ENCODE measurements around the gene DEUP1. TPM values are rescaled to one million over a fixed set of nuclear protein-coding genes. Genes with fewer than 3 reads are reported as not detected.

DEUP1 gene
- total and polyA plus RNA-seq, 4 donors: 0.09 to 0.19 TPM; not detected in 2

DNA sequence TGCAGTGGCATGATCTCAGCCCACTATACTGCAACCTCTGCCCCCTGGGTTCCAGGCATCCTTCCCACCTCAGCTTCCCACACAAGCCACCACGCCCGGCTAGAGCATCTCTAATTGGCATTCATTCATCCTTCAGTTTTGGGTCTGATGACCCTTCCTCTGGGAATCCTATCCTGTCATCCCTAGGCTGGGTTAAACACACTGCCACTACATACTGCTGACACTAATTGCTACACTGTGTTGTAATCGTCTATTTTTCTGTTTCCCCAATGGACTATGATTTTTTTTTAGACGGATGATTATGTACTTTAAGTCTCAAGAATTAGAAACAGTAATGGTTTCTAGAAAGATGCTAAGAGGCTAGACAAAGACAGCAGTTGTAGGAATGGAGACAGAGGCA lies 62.8 kb downstream of the DEUP1 start:
- no peak overlapping the region for H3K9ac ChIP-seq (ENCODE audit: low read depth in 1 of 2, low read length in 2 of 2)
- WGBS: 52% methylated on average over 4 of the region's 4 CpGs

GRCh38 chr11:93394488-93394887 lies 63.9 kb downstream of the DEUP1 start:
- Histone ChIP-seq H3K9me3 (ENCODE audit: control insufficient read depth in 4 of 4, low read length in 3 of 4) (no peaks in the 10 kb centered on the region), H3K27me3 (ENCODE audit: control insufficient read depth in 4 of 4, insufficient read depth in 4 of 4, low read length in 3 of 4) (no peaks in the 10 kb centered on the region)

More for the DNA sequence above, 62.8 kb downstream of the DEUP1 start:
- no peak for DNase-seq (ENCODE audit: low spot score)
- Histone ChIP-seq H3K9me3 (ENCODE audit: control insufficient read depth in 4 of 4, low read length in 3 of 4) (no peaks in the 10 kb centered on the region), H3K27ac (ENCODE audit: low read depth in 1 of 2, low read length in 2 of 2) (no peak overlapping the region), H3K4me3 (ENCODE audit: low read depth in 1 of 3, low read length in 3 of 3) (no peak overlapping the region), H3K27me3 (ENCODE audit: control insufficient read depth in 4 of 4, insufficient read depth in 4 of 4, low read length in 3 of 4) (no peaks in the 10 kb centered on the region), H3K4me1 (ENCODE audit: control insufficient read depth in 4 of 4, insufficient read depth in 4 of 4, low read length in 3 of 4) (no peaks in the 10 kb centered on the region), H3K36me3 (ENCODE audit: control insufficient read depth in 4 of 4, insufficient read depth in 3 of 4, low read depth in 1 of 4, low read length in 3 of 4) (no peaks in the 10 kb centered on the region)
- TF ChIP-seq SP1 (IDR thresholded peaks at IDR 0.05): no peak
- TF ChIP-seq NR2F2 (IDR thresholded peaks at IDR 0.05): no peak
- TF ChIP-seq RXRA (IDR thresholded peaks at IDR 0.05): no peak
- no peak for TF ChIP-seq ZBTB33 (IDR thresholded peaks at IDR 0.05)
- TF ChIP-seq GABPA (IDR thresholded peaks at IDR 0.05 in 1 of 2, conservative IDR thresholded peaks at IDR 0.05 in 1 of 2): no peak
- TF ChIP-seq EGR1 (IDR thresholded peaks at IDR 0.05; ENCODE audit: low read depth in 2 of 2): no peak
- TF ChIP-seq, protein P1, sequence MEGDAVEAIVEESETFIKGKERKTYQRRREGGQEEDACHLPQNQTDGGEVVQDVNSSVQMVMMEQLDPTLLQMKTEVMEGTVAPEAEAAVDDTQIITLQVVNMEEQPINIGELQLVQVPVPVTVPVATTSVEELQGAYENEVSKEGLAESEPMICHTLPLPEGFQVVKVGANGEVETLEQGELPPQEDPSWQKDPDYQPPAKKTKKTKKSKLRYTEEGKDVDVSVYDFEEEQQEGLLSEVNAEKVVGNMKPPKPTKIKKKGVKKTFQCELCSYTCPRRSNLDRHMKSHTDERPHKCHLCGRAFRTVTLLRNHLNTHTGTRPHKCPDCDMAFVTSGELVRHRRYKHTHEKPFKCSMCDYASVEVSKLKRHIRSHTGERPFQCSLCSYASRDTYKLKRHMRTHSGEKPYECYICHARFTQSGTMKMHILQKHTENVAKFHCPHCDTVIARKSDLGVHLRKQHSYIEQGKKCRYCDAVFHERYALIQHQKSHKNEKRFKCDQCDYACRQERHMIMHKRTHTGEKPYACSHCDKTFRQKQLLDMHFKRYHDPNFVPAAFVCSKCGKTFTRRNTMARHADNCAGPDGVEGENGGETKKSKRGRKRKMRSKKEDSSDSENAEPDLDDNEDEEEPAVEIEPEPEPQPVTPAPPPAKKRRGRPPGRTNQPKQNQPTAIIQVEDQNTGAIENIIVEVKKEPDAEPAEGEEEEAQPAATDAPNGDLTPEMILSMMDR (IDR thresholded peaks at IDR 0.05; ENCODE audit: low read depth, low read length, missing input control): no peak
- no peak for TF ChIP-seq FOXA2 (IDR thresholded peaks at IDR 0.05)
- TF ChIP-seq HNF4G (IDR thresholded peaks at IDR 0.05): no peak
- no peak for TF ChIP-seq RAD21 (IDR thresholded peaks at IDR 0.05)

More at GRCh38 chr11:93394488-93394887, 63.9 kb downstream of the DEUP1 start:
- H3K27ac ChIP-seq (ENCODE audit: low read depth in 1 of 2, low read length in 2 of 2): no peak overlapping the region
- no peak overlapping the region for H3K4me3 ChIP-seq (ENCODE audit: low read depth in 1 of 3, low read length in 3 of 3)
- DNase-seq (ENCODE audit: low spot score): no peak
- no peak overlapping the region for H3K9ac ChIP-seq (ENCODE audit: low read depth in 1 of 2, low read length in 2 of 2)
- no peaks in the 10 kb centered on the region for H3K36me3 ChIP-seq (ENCODE audit: control insufficient read depth in 4 of 4, insufficient read depth in 3 of 4, low read depth in 1 of 4, low read length in 3 of 4)
- no peak for TF ChIP-seq GABPA (IDR thresholded peaks at IDR 0.05 in 1 of 2, conservative IDR thresholded peaks at IDR 0.05 in 1 of 2)
- TF ChIP-seq HNF4A (conservative IDR thresholded peaks at IDR 0.05): no peak
- no peak for TF ChIP-seq YY1 (IDR thresholded peaks at IDR 0.05)
- TF ChIP-seq ZBTB33 (IDR thresholded peaks at IDR 0.05): no peak
- TF ChIP-seq, protein P2, sequence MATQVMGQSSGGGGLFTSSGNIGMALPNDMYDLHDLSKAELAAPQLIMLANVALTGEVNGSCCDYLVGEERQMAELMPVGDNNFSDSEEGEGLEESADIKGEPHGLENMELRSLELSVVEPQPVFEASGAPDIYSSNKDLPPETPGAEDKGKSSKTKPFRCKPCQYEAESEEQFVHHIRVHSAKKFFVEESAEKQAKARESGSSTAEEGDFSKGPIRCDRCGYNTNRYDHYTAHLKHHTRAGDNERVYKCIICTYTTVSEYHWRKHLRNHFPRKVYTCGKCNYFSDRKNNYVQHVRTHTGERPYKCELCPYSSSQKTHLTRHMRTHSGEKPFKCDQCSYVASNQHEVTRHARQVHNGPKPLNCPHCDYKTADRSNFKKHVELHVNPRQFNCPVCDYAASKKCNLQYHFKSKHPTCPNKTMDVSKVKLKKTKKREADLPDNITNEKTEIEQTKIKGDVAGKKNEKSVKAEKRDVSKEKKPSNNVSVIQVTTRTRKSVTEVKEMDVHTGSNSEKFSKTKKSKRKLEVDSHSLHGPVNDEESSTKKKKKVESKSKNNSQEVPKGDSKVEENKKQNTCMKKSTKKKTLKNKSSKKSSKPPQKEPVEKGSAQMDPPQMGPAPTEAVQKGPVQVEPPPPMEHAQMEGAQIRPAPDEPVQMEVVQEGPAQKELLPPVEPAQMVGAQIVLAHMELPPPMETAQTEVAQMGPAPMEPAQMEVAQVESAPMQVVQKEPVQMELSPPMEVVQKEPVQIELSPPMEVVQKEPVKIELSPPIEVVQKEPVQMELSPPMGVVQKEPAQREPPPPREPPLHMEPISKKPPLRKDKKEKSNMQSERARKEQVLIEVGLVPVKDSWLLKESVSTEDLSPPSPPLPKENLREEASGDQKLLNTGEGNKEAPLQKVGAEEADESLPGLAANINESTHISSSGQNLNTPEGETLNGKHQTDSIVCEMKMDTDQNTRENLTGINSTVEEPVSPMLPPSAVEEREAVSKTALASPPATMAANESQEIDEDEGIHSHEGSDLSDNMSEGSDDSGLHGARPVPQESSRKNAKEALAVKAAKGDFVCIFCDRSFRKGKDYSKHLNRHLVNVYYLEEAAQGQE (IDR thresholded peaks at IDR 0.05): no peak
- no peak for TF ChIP-seq FOXA1 (IDR thresholded peaks at IDR 0.05)
- TF ChIP-seq, protein P3, sequence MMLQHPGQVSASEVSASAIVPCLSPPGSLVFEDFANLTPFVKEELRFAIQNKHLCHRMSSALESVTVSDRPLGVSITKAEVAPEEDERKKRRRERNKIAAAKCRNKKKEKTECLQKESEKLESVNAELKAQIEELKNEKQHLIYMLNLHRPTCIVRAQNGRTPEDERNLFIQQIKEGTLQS (IDR thresholded peaks at IDR 0.05): no peak
- no peaks in the 10 kb centered on the region for H3K4me1 ChIP-seq (ENCODE audit: control insufficient read depth in 4 of 4, insufficient read depth in 4 of 4, low read length in 3 of 4)

All from liver (tissue), 9 donors.